Measurements from ENCODE around the gene CYB561D2. TPM values are rescaled to one million over a fixed set of nuclear protein-coding genes. Genes with fewer than 3 reads are reported as not detected.

CYB561D2 gene
- total and polyA plus RNA-seq, 10 of the 15 experiments (the other 5 are each of a cell fraction or from before 2014, with no cell fraction given), result 7.6 to 39.2 (median 18.8) TPM

DNA sequence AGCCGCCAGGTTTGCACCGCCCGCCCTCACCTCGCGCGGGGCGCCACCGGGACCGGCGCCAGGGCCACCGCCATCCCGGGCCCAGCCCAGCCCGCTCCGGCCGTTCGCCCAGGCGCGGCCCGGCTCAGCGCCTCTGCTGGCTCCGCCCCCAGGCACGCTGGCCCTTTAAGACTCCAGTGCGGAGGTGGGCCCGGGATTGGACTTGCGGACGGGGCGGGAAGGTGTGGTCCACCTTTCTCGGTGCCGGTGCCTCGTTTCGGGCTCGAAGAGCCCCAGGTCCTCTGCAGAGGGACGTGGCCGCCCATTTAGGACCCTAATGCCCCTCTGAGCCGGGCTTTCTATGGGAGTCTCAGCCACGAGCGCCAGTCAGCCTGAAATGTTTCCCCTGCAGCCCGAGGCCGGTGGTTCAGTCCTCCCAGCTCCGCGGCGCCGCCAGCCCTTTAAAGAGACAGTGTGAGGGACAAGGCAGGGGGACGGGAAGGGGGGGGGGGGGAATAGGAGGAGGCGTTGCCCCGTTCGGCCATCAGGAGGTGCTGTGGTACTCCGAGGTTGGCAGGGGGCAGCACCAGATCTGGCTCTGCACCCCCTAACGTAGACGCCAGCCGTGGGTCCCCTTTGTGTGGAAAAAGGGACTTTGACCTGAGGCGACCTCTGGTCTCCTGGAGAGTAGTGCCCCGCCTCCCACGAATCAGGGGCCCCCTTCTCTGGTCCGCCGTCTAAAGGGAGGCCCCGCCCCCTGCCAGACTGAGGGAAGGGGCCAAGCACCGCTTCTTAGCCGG, 29.1 kb upstream of the CYB561D2 start:
- BruUV-seq (replicated peaks), result no TSS peak
- peaks cover 22% of the 10 kb centered on the region for H3K4me1 ChIP-seq (ENCODE audit: control insufficient read depth, insufficient read depth, low read length)
- H3K9ac ChIP-seq (ENCODE audit: control insufficient read depth, insufficient read depth, low read length), result peak overlapping the region; percentile 83
- peak; percentile 87 for FAIRE-seq
- ChIA-PET CTCF (interaction anchor here (0.5 to 5.1 kb wide), 7 partner anchors 15 to 95 kb away, joined by 3 to 72 read pairs (median 3); partner anchors contain the start of genes HYAL3, NAA80 and RASSF1), RAD21 (ENCODE audit: unreplicated experiment) (interaction anchor here (0.6 to 1.6 kb wide), 7 partner anchors 15 to 215 kb away, joined by 3 to 6 read pairs (median 3); partner anchors contain the start of genes HYAL3, IFRD2 and NAA80), POLR2A (interaction anchor here (0.5 to 2.0 kb wide), 4 partner anchors 15 to 1732 kb away, joined by 3 to 12 read pairs (median 6); partner anchors contain the start of genes HYAL3 and NAA80), SMC1A (ENCODE audit: uncharacterized antibody, unreplicated experiment) (interaction anchor here (1.2 kb wide), 1 partner anchor 16 kb away, joined by 3 read pairs; no protein-coding TSS in a partner anchor)
- peak; percentile 42 for DNase-seq (ENCODE audit: low read depth, low spot score)
- ATAC-seq, result peak; percentile 91
- in situ Hi-C loops (cut with MboI), result no loop called here
- H2AFZ ChIP-seq (ENCODE audit: control insufficient read depth, low read depth, low read length), result peak overlapping the region; percentile 92
- H3K27me3 ChIP-seq (replicated peaks in 1 of 2; ENCODE audit: control insufficient read depth in 2 of 2, insufficient read depth in 2 of 2, low read length in 1 of 2), result no peaks in the 10 kb centered on the region
- H3K4me3 ChIP-seq, result peak overlapping the region; percentile 70
- H3K27ac ChIP-seq (ENCODE audit: control insufficient read depth, insufficient read depth), result peak overlapping the region; percentile 88
- 4% methylated on average over 53 of the region's 59 CpGs for WGBS (ENCODE audit: insufficient coverage, insufficient replicate concordance, low lambda C conversion rate, missing lambda C conversion rate)
- peak overlapping the region; percentile 64 for H3K4me2 ChIP-seq (ENCODE audit: control insufficient read depth, insufficient read depth)
- H3K9me3 ChIP-seq (replicated peaks; ENCODE audit: control insufficient read depth, insufficient read depth, low read length), result no peaks in the 10 kb centered on the region
- no peaks in the 10 kb centered on the region for H4K20me1 ChIP-seq (ENCODE audit: control insufficient read depth, insufficient read depth)
- intact Hi-C loops (cut with micrococcal nuclease; ENCODE audit: unreplicated experiment), result loop anchor here (1.0 kb wide), 1 partner anchor 22 kb away; the partner anchor contains the start of genes HYAL3 and NAA80
- peaks cover 5% of the 10 kb centered on the region for H3K79me2 ChIP-seq (ENCODE audit: control insufficient read depth, insufficient read depth, low read length)
- peaks cover 2 to 4% of the 10 kb centered on the region in 2 experiments; a peak in 2 of 4 replicates for H3K36me3 ChIP-seq (ENCODE audit: control insufficient read depth in 2 of 2, insufficient read depth in 2 of 2, low read length in 1 of 2)
- no peak for TF ChIP-seq HDAC6 (IDR thresholded peaks at IDR 0.05; ENCODE audit: unreplicated experiment)
- TF ChIP-seq, protein P1, sequence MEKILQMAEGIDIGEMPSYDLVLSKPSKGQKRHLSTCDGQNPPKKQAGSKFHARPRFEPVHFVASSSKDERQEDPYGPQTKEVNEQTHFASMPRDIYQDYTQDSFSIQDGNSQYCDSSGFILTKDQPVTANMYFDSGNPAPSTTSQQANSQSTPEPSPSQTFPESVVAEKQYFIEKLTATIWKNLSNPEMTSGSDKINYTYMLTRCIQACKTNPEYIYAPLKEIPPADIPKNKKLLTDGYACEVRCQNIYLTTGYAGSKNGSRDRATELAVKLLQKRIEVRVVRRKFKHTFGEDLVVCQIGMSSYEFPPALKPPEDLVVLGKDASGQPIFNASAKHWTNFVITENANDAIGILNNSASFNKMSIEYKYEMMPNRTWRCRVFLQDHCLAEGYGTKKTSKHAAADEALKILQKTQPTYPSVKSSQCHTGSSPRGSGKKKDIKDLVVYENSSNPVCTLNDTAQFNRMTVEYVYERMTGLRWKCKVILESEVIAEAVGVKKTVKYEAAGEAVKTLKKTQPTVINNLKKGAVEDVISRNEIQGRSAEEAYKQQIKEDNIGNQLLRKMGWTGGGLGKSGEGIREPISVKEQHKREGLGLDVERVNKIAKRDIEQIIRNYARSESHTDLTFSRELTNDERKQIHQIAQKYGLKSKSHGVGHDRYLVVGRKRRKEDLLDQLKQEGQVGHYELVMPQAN (conservative IDR thresholded peaks at IDR 0.05), result peak; percentile 92; the same call in 1 of the 2 replicates
- TF ChIP-seq RCOR1 (conservative IDR thresholded peaks at IDR 0.05; ENCODE audit: low read depth, low read length), result no peak
- TF ChIP-seq STAT3 (IDR thresholded peaks at IDR 0.05; ENCODE audit: low read depth, low read length), result no peak
- TF ChIP-seq, protein P2, sequence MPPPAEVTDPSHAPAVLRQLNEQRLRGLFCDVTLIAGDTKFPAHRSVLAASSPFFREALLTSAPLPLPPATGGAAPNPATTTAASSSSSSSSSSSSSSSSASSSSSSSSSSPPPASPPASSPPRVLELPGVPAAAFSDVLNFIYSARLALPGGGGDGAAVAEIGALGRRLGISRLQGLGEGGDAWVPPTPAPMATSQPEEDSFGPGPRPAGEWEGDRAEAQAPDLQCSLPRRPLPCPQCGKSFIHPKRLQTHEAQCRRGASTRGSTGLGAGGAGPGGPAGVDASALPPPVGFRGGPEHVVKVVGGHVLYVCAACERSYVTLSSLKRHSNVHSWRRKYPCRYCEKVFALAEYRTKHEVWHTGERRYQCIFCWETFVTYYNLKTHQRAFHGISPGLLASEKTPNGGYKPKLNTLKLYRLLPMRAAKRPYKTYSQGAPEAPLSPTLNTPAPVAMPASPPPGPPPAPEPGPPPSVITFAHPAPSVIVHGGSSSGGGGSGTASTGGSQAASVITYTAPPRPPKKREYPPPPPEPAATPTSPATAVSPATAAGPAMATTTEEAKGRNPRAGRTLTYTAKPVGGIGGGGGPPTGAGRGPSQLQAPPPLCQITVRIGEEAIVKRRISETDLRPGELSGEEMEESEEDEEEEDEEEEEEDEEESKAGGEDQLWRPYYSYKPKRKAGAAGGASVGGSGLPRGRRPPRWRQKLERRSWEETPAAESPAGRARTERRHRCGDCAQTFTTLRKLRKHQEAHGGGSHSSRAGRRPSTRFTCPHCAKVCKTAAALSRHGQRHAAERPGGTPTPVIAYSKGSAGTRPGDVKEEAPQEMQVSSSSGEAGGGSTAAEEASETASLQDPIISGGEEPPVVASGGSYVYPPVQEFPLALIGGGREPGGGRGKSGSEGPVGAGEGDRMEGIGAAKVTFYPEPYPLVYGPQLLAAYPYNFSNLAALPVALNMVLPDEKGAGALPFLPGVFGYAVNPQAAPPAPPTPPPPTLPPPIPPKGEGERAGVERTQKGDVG (CRISPR knock-in tag; IDR thresholded peaks at IDR 0.05), result no peak
- TF ChIP-seq SMARCA5 (IDR thresholded peaks at IDR 0.05), result peak; percentile 71; the same call in 1 of the 2 replicates
- no peak for TF ChIP-seq CHD4 (IDR thresholded peaks at IDR 0.05)
- TF ChIP-seq, protein P3, sequence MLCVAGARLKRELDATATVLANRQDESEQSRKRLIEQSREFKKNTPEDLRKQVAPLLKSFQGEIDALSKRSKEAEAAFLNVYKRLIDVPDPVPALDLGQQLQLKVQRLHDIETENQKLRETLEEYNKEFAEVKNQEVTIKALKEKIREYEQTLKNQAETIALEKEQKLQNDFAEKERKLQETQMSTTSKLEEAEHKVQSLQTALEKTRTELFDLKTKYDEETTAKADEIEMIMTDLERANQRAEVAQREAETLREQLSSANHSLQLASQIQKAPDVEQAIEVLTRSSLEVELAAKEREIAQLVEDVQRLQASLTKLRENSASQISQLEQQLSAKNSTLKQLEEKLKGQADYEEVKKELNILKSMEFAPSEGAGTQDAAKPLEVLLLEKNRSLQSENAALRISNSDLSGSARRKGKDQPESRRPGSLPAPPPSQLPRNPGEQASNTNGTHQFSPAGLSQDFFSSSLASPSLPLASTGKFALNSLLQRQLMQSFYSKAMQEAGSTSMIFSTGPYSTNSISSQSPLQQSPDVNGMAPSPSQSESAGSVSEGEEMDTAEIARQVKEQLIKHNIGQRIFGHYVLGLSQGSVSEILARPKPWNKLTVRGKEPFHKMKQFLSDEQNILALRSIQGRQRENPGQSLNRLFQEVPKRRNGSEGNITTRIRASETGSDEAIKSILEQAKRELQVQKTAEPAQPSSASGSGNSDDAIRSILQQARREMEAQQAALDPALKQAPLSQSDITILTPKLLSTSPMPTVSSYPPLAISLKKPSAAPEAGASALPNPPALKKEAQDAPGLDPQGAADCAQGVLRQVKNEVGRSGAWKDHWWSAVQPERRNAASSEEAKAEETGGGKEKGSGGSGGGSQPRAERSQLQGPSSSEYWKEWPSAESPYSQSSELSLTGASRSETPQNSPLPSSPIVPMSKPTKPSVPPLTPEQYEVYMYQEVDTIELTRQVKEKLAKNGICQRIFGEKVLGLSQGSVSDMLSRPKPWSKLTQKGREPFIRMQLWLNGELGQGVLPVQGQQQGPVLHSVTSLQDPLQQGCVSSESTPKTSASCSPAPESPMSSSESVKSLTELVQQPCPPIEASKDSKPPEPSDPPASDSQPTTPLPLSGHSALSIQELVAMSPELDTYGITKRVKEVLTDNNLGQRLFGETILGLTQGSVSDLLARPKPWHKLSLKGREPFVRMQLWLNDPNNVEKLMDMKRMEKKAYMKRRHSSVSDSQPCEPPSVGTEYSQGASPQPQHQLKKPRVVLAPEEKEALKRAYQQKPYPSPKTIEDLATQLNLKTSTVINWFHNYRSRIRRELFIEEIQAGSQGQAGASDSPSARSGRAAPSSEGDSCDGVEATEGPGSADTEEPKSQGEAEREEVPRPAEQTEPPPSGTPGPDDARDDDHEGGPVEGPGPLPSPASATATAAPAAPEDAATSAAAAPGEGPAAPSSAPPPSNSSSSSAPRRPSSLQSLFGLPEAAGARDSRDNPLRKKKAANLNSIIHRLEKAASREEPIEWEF (IDR thresholded peaks at IDR 0.05; ENCODE audit: insufficient replicate concordance, low read depth, low read length), result no peak
- no peak for TF ChIP-seq YBX1 (IDR thresholded peaks at IDR 0.05)
- peak; percentile 89 for TF ChIP-seq DPF2 (IDR thresholded peaks at IDR 0.05)
- TF ChIP-seq TBL1XR1 (IDR thresholded peaks at IDR 0.05; ENCODE audit: low read depth, low read length), result no peak
- no peak for TF ChIP-seq MEF2A (IDR thresholded peaks at IDR 0.05; ENCODE audit: insufficient read depth, low read depth, low read length)

Measured in GM12878 (cell line).